AG09309 (cell line): ENCODE measurements around the gene ARHGDIG.

Experiments used
- DNase-seq: peaks from one replicate; pipeline ENCODE4 v3.0.0-alpha.2; 2010; ENCODE audit warnings: low read depth
- H3K4me3 ChIP-seq: 2 replicates; pipeline ENCODE4 v1.5.1; 2011; ENCODE audit warnings: mild to moderate bottlenecking, low read depth, low read length, moderate library complexity; ENCODE audit not compliant: control insufficient read depth
- TF ChIP-seq, protein P1 (sequence below): IDR thresholded peaks from 2 replicates; pipeline ENCODE4 v1.5.1; 2011; ENCODE audit warnings: mild to moderate bottlenecking, low read depth, low read length, inconsistent platforms; ENCODE audit not compliant: insufficient read depth, control insufficient read depth; ENCODE audit errors: missing control alignments

ARHGDIG gene

GRCh38 chr16:243348-243747, 37.0 kb upstream of the ARHGDIG start:
- no peak overlapping the region for H3K4me3 ChIP-seq
- TF ChIP-seq, protein P1, sequence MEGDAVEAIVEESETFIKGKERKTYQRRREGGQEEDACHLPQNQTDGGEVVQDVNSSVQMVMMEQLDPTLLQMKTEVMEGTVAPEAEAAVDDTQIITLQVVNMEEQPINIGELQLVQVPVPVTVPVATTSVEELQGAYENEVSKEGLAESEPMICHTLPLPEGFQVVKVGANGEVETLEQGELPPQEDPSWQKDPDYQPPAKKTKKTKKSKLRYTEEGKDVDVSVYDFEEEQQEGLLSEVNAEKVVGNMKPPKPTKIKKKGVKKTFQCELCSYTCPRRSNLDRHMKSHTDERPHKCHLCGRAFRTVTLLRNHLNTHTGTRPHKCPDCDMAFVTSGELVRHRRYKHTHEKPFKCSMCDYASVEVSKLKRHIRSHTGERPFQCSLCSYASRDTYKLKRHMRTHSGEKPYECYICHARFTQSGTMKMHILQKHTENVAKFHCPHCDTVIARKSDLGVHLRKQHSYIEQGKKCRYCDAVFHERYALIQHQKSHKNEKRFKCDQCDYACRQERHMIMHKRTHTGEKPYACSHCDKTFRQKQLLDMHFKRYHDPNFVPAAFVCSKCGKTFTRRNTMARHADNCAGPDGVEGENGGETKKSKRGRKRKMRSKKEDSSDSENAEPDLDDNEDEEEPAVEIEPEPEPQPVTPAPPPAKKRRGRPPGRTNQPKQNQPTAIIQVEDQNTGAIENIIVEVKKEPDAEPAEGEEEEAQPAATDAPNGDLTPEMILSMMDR, result no peak
- DNase-seq, result no peak

DNA sequence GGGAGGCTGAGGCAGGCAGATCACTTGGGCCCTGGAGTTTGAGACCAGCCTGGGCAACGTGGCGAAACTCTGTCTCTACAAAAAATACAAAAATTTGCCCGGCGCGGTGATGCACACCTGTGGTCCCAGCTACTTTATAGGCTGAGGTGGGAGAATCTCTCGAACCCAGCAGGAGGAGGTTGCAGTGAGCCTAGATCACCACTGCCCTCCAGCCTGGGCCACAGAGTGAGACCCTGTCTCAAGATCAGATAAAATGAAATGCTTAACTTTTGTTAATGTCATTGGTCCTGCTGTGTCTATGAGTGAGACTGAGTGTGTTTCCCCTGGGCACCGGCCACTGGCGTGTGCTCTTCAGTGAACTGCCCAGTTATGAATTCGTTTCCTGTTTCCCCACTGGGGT, 35.3 kb upstream of the ARHGDIG start:
- no peak overlapping the region for H3K4me3 ChIP-seq
- TF ChIP-seq, protein P1, result no peak
- DNase-seq, result no peak

GRCh38 chr16:247027-247426, 33.4 kb upstream of the ARHGDIG start:
- no peak overlapping the region for H3K4me3 ChIP-seq
- TF ChIP-seq, protein P1, result no peak
- no peak for DNase-seq

DNA sequence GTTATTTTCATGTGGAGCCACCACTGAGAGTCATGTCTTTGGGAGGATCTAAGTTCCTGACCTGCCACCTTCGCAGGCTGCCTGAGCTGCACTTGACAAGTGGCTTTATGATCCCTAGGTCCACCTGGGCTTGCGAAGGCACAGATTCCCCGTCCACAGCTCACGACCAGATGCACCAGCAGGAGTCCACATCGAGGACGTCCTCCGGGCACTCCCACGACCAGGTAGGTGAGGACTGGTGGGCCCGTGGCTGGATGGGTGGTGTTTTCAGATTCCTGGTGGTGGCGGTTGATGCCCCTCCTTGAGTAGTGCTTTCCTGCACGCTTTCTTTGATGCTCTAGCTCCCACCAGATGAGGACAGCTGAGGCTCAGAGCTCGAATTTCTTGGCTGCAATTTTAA, 31.0 kb upstream of the ARHGDIG start:
- no peak for DNase-seq
- no peak overlapping the region for H3K4me3 ChIP-seq
- TF ChIP-seq, protein P1, result no peak

DNA sequence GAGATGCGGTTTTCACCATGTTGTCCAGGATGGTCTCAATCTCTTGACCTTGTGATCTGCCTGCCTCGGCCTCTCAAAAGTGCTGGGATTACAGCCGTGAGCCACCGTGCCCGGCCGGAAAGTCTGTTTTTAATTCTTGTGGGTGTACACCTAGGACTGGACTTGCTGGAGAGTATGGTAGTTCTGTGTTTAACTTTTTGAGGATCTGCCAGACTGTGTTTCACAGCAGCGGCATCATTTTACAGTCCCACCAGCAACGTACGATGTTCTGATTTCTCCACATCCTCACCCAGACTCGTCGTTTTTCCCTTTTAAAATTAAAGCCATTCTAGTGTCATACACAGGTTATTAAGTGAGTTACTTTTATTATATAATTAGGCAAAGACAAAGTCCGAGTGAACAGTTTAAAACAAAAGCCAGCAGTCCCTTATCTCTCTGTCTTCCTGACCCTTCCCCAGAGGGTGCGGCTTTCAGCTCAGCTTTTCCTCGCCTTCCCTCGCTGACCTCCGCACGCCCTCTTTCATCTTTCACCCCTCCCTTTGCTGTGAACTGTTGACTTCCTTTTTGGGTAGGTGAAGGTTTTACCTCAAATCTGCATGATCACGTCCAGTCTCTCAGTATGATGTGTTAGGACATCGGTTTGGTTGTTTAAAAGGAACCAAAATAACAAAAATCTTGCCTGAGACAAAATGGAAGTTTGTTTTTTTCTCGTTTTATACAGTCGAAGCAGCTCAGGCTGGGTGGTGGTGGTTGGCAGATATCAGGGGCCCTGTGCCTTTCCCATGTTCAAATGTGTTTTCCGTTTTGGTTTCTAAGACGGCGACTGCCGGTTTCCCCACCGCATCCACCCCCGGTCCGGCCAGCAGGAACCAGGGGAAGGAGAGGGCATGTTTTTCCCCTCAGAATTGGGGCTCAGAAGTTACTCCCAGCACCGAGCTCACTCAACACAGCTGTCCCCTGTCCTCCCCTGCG, 27.7 kb upstream of the ARHGDIG start:
- no peak overlapping the region for H3K4me3 ChIP-seq
- DNase-seq, result no peak
- TF ChIP-seq, protein P1, result no peak

GRCh38 chr16:253833-254232, 26.6 kb upstream of the ARHGDIG start:
- DNase-seq, result no peak
- TF ChIP-seq, protein P1, result no peak
- H3K4me3 ChIP-seq, result no peak overlapping the region
